Activated naive CD4-positive, alpha-beta T cell treated with anti-CD3 and anti-CD28 coated beads, Interleukin-2, amount 10 ng/mL, durations not matched to agents 7 days and 5 days (primary cell): ENCODE results near the gene EIF3L.

Experiments used
- CTCF ChIA-PET: fragments of 350-600 bp; sonication (Branson Sonifier 250); formaldehyde crosslinking; loops from one replicate; lab custom pipeline; 2021; ENCODE audit warnings: antibody characterized with exemption; lab: Charles Lee
- DNase-seq: peaks from one replicate; pipeline ENCODE4 v3.0.0-alpha.2; 2020
- H3K27ac Mint-ChIP-seq: one replicate; pipeline ENCODE4 v1.8.0; 2021; ENCODE audit warnings: mild to moderate bottlenecking, moderate library complexity, mixed read lengths
- H3K27me3 Mint-ChIP-seq: one replicate; pipeline ENCODE4 v1.8.0; 2021; ENCODE audit warnings: mild to moderate bottlenecking, mixed read lengths
- H3K36me3 Mint-ChIP-seq: one replicate; pipeline ENCODE4 v1.8.0; 2021; ENCODE audit warnings: mixed read lengths
- H3K4me1 Mint-ChIP-seq: one replicate; pipeline ENCODE4 v1.8.0; 2021; ENCODE audit warnings: mixed read lengths
- H3K4me3 Mint-ChIP-seq: one replicate; pipeline ENCODE4 v1.8.0; 2021; ENCODE audit warnings: mild to moderate bottlenecking, moderate library complexity, mixed read lengths
- H3K9me3 Mint-ChIP-seq: one replicate; pipeline ENCODE4 v1.8.0; 2021; ENCODE audit warnings: mixed read lengths

The EIF3L gene

GRCh38 chr22:37910890-37911672 is 61.9 kb downstream of the EIF3L start:
- CTCF ChIA-PET, result interaction anchor here (1.5 kb wide), 1 partner anchor 49 kb away, joined by 3 read pairs; no protein-coding TSS in a partner anchor
- Mint-ChIP-seq H3K27ac (no peak overlapping the region), H3K36me3 (peaks cover 16% of the 10 kb centered on the region)

DNA sequence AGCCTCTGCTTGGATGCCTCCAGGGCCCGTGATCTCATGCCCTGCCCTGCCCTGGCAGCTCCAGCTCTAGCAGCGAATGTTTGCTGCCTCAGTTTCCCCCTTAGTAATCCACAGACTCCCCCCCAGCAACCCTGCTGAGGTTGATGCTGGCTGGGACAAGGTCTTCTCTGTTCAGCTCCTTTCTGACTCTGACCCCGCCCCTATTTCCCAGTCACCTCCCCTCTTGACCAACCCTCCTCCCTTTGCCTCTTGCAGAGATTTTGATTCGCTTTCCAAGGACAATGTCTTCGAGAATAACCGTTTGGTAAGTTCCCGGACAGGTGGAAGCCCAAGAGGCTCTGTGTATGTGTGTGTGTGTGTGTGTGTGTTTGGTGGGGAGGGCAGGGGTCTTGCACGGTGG is 62.5 kb downstream of the EIF3L start:
- H3K9me3 Mint-ChIP-seq, result no peaks in the 10 kb centered on the region

More at GRCh38 chr22:37910890-37911672, 61.9 kb downstream of the EIF3L start:
- Mint-ChIP-seq H3K4me1 (peaks cover 47% of the 10 kb centered on the region), H3K27me3 (no peaks in the 10 kb centered on the region), H3K4me3 (no peak overlapping the region), H3K9me3 (no peaks in the 10 kb centered on the region)
- no peak for DNase-seq

DNA sequence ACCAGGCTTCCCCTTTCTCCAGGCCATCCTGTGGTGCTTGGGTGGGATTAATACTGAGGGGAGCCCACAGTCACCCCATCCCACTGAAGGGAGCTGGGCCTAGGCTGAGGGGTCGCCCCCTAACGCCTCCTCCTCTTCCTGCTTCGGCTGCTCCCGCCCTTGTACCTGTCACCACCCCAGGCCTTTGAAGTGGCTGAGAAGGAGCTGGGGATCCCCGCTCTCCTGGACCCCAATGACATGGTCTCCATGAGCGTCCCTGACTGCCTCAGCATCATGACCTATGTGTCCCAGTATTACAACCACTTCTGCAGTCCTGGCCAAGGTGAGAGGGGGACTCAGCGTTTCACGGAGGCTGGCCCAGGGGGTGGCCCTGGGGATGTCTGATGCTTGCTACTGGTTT is 63.0 kb downstream of the EIF3L start:
- peak overlapping the region; percentile 67 for H3K27ac Mint-ChIP-seq
- no peak overlapping the region for H3K4me3 Mint-ChIP-seq
- peak; percentile 42 for DNase-seq
- peaks cover 21% of the 10 kb centered on the region for H3K36me3 Mint-ChIP-seq
- CTCF ChIA-PET, result interaction anchor here (1.5 kb wide), 1 partner anchor 50 kb away, joined by 3 read pairs; no protein-coding TSS in a partner anchor
- no peaks in the 10 kb centered on the region for H3K9me3 Mint-ChIP-seq
- H3K4me1 Mint-ChIP-seq, result peaks cover 42% of the 10 kb centered on the region
- no peaks in the 10 kb centered on the region for H3K27me3 Mint-ChIP-seq

More for the DNA sequence above, 62.5 kb downstream of the EIF3L start:
- H3K27me3 Mint-ChIP-seq, result no peaks in the 10 kb centered on the region
- CTCF ChIA-PET, result interaction anchor here (1.5 kb wide), 1 partner anchor 50 kb away, joined by 3 read pairs; no protein-coding TSS in a partner anchor
- H3K27ac Mint-ChIP-seq, result no peak overlapping the region
- peaks cover 47% of the 10 kb centered on the region for H3K4me1 Mint-ChIP-seq
- no peak overlapping the region for H3K4me3 Mint-ChIP-seq
- DNase-seq, result no peak
- H3K36me3 Mint-ChIP-seq, result peaks cover 21% of the 10 kb centered on the region

- Mint-ChIP-seq H3K36me3 (peaks cover 21% of the 10 kb centered on the region), H3K27me3 (no peaks in the 10 kb centered on the region), H3K9me3 (no peaks in the 10 kb centered on the region), H3K27ac (peak overlapping the region; percentile 55), H3K4me3 (no peak overlapping the region), H3K4me1 (peaks cover 34% of the 10 kb centered on the region)
- DNase-seq, result no peak
- CTCF ChIA-PET, result no interaction called here
Measured at GRCh38 chr22:37913233-37913721, 64.1 kb downstream of the EIF3L start.

- Mint-ChIP-seq H3K36me3 (peaks cover 26% of the 10 kb centered on the region), H3K27ac (no peak overlapping the region), H3K4me3 (no peak overlapping the region), H3K27me3 (no peaks in the 10 kb centered on the region), H3K4me1 (peaks cover 27% of the 10 kb centered on the region), H3K9me3 (no peaks in the 10 kb centered on the region)
- DNase-seq, result no peak
- CTCF ChIA-PET, result interaction anchor here (1.6 kb wide), 1 partner anchor 19 kb away, joined by 5 read pairs; no protein-coding TSS in a partner anchor
Measured at GRCh38 chr22:37916311-37916710, 67.1 kb downstream of the EIF3L start.

- no peak for DNase-seq
- H3K36me3 Mint-ChIP-seq, result peaks cover 23% of the 10 kb centered on the region
- no peak overlapping the region for H3K4me3 Mint-ChIP-seq
- no peak overlapping the region for H3K27ac Mint-ChIP-seq
- no peaks in the 10 kb centered on the region for H3K9me3 Mint-ChIP-seq
- no peaks in the 10 kb centered on the region for H3K27me3 Mint-ChIP-seq
- CTCF ChIA-PET, result no interaction called here
- H3K4me1 Mint-ChIP-seq, result peaks cover 12% of the 10 kb centered on the region
Measured at GRCh38 chr22:37917874-37918548, 68.8 kb downstream of the EIF3L start.

- Mint-ChIP-seq H3K27ac (no peak overlapping the region), H3K9me3 (no peaks in the 10 kb centered on the region), H3K36me3 (peaks cover 22% of the 10 kb centered on the region), H3K27me3 (no peaks in the 10 kb centered on the region), H3K4me1 (peaks cover 8% of the 10 kb centered on the region), H3K4me3 (no peak overlapping the region)
- no peak for DNase-seq
- CTCF ChIA-PET, result no interaction called here
Measured at GRCh38 chr22:37918580-37919270, 69.5 kb downstream of the EIF3L start.

DNA sequence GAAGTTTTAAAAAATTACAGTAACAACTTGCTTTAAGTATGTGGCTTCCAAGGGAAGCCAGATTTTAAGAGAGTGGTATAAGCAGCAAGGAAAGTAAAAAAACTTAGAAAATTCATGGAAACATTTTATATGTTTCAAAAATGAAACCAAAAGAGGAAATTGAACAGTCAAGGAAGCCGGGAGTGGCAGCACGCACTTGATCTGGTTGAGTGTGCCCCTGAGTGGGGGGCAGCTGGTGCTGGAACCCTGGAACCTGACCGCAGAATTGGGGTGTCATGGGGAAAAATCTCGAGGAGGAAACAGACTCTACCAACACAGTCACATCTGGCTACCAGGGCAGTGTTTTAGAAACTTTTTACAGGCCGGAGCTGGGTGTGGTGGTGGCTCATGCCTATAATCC is 70.9 kb downstream of the EIF3L start:
- Mint-ChIP-seq H3K9me3 (no peaks in the 10 kb centered on the region), H3K4me3 (peak overlapping the region; percentile 47), H3K27me3 (no peaks in the 10 kb centered on the region), H3K4me1 (peaks cover 8% of the 10 kb centered on the region), H3K36me3 (peaks cover 22% of the 10 kb centered on the region), H3K27ac (peak overlapping the region; percentile 88)
- CTCF ChIA-PET, result interaction anchor here (0.7 to 1.3 kb wide), 2 partner anchors 14 to 94 kb away, joined by 3 to 4 read pairs; no protein-coding TSS in a partner anchor
- peak; percentile 48 for DNase-seq

GRCh38 chr22:37922191-37922590 is 73.0 kb downstream of the EIF3L start:
- peaks cover 8% of the 10 kb centered on the region for H3K4me1 Mint-ChIP-seq
- no peak overlapping the region for H3K27ac Mint-ChIP-seq
- CTCF ChIA-PET, result interaction anchor here (1.0 kb wide), 1 partner anchor 41 kb away, joined by 3 read pairs; no protein-coding TSS in a partner anchor
- H3K9me3 Mint-ChIP-seq, result no peaks in the 10 kb centered on the region
- peaks cover 18% of the 10 kb centered on the region for H3K36me3 Mint-ChIP-seq
- no peaks in the 10 kb centered on the region for H3K27me3 Mint-ChIP-seq
- DNase-seq, result no peak
- no peak overlapping the region for H3K4me3 Mint-ChIP-seq

DNA sequence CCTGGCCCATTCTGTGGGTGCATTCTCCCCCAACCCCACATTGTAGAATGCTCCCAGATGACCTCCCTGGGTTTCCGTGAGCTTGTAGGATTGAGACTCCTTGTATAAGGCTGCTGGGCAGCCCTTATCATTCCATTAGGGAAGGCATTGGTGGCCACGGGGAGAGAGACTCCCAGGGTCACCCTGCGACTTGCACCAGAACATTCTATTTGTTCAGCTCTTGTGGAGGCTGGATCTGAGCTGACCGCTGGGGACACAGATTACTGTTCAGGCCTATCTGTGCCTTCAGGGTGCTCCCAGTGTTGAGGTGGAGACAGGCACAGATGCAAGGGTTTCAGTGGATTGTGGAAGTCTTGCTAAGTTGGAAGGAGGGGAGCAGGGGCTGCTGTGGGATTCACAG is 74.7 kb downstream of the EIF3L start:
- Mint-ChIP-seq H3K9me3 (no peaks in the 10 kb centered on the region), H3K36me3 (peaks cover 10% of the 10 kb centered on the region), H3K4me1 (peaks cover 8% of the 10 kb centered on the region), H3K27ac (no peak overlapping the region), H3K4me3 (no peak overlapping the region), H3K27me3 (no peaks in the 10 kb centered on the region)
- CTCF ChIA-PET, result interaction anchor here (0.6 kb wide), 1 partner anchor 64 kb away, joined by 3 read pairs; no protein-coding TSS in a partner anchor
- no peak for DNase-seq

- no peak for DNase-seq
- H3K27me3 Mint-ChIP-seq, result no peaks in the 10 kb centered on the region
- no peak overlapping the region for H3K4me3 Mint-ChIP-seq
- CTCF ChIA-PET, result no interaction called here
- H3K36me3 Mint-ChIP-seq, result peaks cover 10% of the 10 kb centered on the region
- H3K4me1 Mint-ChIP-seq, result peaks cover 6% of the 10 kb centered on the region
- H3K27ac Mint-ChIP-seq, result no peak overlapping the region
- no peaks in the 10 kb centered on the region for H3K9me3 Mint-ChIP-seq
Measured at GRCh38 chr22:37924386-37925065, 75.3 kb downstream of the EIF3L start.

DNA sequence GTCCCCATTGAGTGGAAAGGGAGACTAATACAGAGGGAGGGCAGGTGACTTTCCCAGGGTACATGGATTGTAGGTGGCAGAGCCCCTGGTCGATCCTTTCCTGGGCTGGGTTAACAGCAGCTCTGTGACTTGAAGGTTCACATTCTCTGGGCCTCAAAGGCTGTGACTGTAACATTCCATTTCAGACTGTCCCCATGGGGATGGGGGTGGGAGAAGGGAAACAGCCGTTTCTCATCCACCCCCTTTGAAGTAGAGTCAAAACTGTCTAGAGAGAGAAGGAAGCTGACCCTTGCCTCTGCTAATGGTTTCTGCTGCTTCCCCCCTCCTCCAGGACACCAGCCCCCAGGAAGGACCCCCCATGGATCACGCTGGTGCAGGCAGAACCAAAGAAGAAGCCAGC is 76.1 kb downstream of the EIF3L start:
- Mint-ChIP-seq H3K36me3 (peaks cover 6% of the 10 kb centered on the region), H3K27ac (no peak overlapping the region), H3K27me3 (no peaks in the 10 kb centered on the region), H3K9me3 (no peaks in the 10 kb centered on the region), H3K4me3 (no peak overlapping the region), H3K4me1 (peaks cover under 1% of the 10 kb centered on the region)
- CTCF ChIA-PET, result no interaction called here
- DNase-seq, result no peak

DNA sequence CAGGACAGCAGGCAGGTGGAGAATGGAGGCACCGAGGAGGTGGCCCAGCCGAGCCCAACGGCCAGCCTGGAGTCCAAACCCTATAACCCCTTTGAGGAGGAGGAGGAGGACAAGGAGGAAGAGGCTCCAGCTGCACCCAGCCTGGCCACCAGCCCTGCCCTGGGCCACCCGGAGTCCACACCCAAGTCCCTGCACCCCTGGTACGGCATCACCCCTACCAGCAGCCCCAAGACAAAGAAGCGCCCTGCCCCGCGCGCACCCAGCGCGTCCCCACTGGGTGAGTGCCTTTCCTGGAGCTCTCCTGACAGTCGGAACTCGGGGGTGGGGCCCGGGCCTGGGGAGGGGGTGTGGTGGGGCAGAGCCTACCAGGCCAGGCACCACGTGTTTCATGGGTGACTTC is 76.5 kb downstream of the EIF3L start:
- Mint-ChIP-seq H3K4me3 (no peak overlapping the region), H3K27me3 (no peaks in the 10 kb centered on the region), H3K4me1 (peaks cover 4% of the 10 kb centered on the region), H3K27ac (no peak overlapping the region), H3K9me3 (no peaks in the 10 kb centered on the region), H3K36me3 (peaks cover 5% of the 10 kb centered on the region)
- no peak for DNase-seq
- CTCF ChIA-PET, result no interaction called here
